SU-DHL-6 (cell line): Measurements from ENCODE around the gene TOM1L2.

Experiments used
- H2AFZ ChIP-seq: fragments of 200-600 bp; sonication (generic); 2 replicates; pipeline ENCODE4 v1.6.1; 2014; ENCODE audit warnings: low read depth, mild to moderate bottlenecking, moderate library complexity, mixed read lengths, antibody characterized with exemption, low read length; ENCODE audit not compliant: severe bottlenecking
- H3F3A ChIP-seq: fragments of 200-600 bp; shearing (Covaris generic); 2 replicates; pipeline ENCODE4 v1.6.0; 2016; ENCODE audit warnings: antibody characterized with exemption, mild to moderate bottlenecking; ENCODE audit not compliant: insufficient read depth
- H3K27ac ChIP-seq: fragments of 200-600 bp; sonication (generic); 2 replicates; pipeline ENCODE4 v1.5.1; 2016; ENCODE audit warnings: low read depth, mild to moderate bottlenecking, low read length, moderate library complexity, mixed read lengths
- H3K27me3 ChIP-seq: fragments of 200-600 bp; sonication (generic), shearing (Covaris generic); 2 replicates; pipeline ENCODE4 v1.6.0; 2014; ENCODE audit warnings: mild to moderate bottlenecking, low read length
- H3K36me3 ChIP-seq: fragments of 200-600 bp; sonication (generic); 2 replicates; pipeline ENCODE4 v1.6.1; 2014; ENCODE audit warnings: mild to moderate bottlenecking, low read length, mixed read lengths
- H3K4me2 ChIP-seq: fragments of 300-600, 200-600 bp; shearing (Covaris generic), sonication (generic); 2 replicates; pipeline ENCODE4 v1.6.0; 2014; ENCODE audit warnings: low read length, low read depth, mild to moderate bottlenecking; ENCODE audit not compliant: poor library complexity, severe bottlenecking
- H3K4me3 ChIP-seq: fragments of 200-600 bp; sonication (generic); 2 replicates; pipeline ENCODE4 v1.5.1; 2014; ENCODE audit warnings: antibody characterized with exemption, low read length, mild to moderate bottlenecking, mixed read lengths; ENCODE audit not compliant: insufficient read depth, poor library complexity, severe bottlenecking
- H3K79me2 ChIP-seq: fragments of 200-600 bp; sonication (generic); 2 replicates; pipeline ENCODE4 v1.6.1; 2014; ENCODE audit warnings: mild to moderate bottlenecking, low read length, moderate library complexity; ENCODE audit not compliant: insufficient read depth
- H3K9ac ChIP-seq: fragments of 200-600 bp; sonication (generic); 2 replicates; pipeline ENCODE4 v1.7.0; 2014; ENCODE audit warnings: mild to moderate bottlenecking, low read length
- H3K9me2 ChIP-seq: fragments of 200-600 bp; sonication (generic); replicated peaks from 2 replicates; pipeline ENCODE4 v1.6.1; 2014; ENCODE audit warnings: low read length; ENCODE audit not compliant: insufficient read depth
- H3K9me3 ChIP-seq: fragments of 200-600 bp; sonication (generic); 2 replicates; pipeline ENCODE4 v1.6.1; 2014; ENCODE audit warnings: low read length, mixed read lengths; ENCODE audit not compliant: insufficient read depth
- H4K20me1 ChIP-seq: fragments of 200-600 bp; sonication (generic); 2 replicates; pipeline ENCODE4 v1.6.1; 2014; ENCODE audit warnings: low read depth, mild to moderate bottlenecking, antibody characterized with exemption, low read length, moderate library complexity, mixed read lengths
- EZH2phosphoT487 ChIP-seq: fragments of 200-600 bp; sonication (generic), shearing (Covaris generic); conservative IDR thresholded peaks from 2 replicates; pipeline ENCODE4 v1.6.1; 2018; ENCODE audit warnings: mild to moderate bottlenecking, antibody characterized with exemption, low read length, moderate library complexity, mixed read lengths
- TF ChIP-seq, protein P1 (sequence below): fragments of 200-600 bp; sonication (generic); IDR thresholded peaks from one replicate; pipeline ENCODE4 v1.5.1; 2017; ENCODE audit warnings: antibody characterized with exemption, mild to moderate bottlenecking, low read length, moderate library complexity; ENCODE audit not compliant: insufficient read depth, poor library complexity, severe bottlenecking

Gene TOM1L2

DNA sequence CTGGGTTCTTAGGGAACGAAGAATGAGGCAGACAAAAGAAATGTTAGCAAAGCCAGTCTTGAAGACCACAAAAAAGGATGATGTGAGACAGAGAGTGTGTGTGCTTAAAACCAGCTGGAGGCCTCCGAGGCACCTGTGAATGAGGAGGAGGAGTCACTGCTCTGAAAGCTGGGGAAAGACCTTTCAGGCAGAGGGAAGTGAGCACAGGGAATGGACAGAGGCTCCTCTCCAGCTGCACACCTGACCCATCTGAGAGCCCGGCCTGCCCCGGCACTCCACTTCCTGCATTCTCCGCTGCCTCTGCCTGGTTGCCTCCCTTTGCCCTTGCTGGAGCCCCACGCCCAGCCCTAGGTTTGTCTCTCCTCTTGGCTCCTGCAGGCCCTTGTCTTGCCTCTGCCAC lies 80.2 kb downstream of the TOM1L2 start:
- Histone ChIP-seq H3K9me2 (no peaks in the 10 kb centered on the region), H3K9ac (no peak overlapping the region), H4K20me1 (no peaks in the 10 kb centered on the region), H3F3A (no peaks in the 10 kb centered on the region), H3K9me3 (no peaks in the 10 kb centered on the region), H3K4me2 (no peak overlapping the region), H3K4me3 (no peak overlapping the region), H3K27ac (no peak overlapping the region), H3K27me3 (no peaks in the 10 kb centered on the region), H3K36me3 (no peaks in the 10 kb centered on the region), H3K79me2 (no peaks in the 10 kb centered on the region), H2AFZ (no peak overlapping the region)
- TF ChIP-seq, protein P1, sequence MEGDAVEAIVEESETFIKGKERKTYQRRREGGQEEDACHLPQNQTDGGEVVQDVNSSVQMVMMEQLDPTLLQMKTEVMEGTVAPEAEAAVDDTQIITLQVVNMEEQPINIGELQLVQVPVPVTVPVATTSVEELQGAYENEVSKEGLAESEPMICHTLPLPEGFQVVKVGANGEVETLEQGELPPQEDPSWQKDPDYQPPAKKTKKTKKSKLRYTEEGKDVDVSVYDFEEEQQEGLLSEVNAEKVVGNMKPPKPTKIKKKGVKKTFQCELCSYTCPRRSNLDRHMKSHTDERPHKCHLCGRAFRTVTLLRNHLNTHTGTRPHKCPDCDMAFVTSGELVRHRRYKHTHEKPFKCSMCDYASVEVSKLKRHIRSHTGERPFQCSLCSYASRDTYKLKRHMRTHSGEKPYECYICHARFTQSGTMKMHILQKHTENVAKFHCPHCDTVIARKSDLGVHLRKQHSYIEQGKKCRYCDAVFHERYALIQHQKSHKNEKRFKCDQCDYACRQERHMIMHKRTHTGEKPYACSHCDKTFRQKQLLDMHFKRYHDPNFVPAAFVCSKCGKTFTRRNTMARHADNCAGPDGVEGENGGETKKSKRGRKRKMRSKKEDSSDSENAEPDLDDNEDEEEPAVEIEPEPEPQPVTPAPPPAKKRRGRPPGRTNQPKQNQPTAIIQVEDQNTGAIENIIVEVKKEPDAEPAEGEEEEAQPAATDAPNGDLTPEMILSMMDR, result no peak
- TF ChIP-seq EZH2phosphoT487, result no peak

DNA sequence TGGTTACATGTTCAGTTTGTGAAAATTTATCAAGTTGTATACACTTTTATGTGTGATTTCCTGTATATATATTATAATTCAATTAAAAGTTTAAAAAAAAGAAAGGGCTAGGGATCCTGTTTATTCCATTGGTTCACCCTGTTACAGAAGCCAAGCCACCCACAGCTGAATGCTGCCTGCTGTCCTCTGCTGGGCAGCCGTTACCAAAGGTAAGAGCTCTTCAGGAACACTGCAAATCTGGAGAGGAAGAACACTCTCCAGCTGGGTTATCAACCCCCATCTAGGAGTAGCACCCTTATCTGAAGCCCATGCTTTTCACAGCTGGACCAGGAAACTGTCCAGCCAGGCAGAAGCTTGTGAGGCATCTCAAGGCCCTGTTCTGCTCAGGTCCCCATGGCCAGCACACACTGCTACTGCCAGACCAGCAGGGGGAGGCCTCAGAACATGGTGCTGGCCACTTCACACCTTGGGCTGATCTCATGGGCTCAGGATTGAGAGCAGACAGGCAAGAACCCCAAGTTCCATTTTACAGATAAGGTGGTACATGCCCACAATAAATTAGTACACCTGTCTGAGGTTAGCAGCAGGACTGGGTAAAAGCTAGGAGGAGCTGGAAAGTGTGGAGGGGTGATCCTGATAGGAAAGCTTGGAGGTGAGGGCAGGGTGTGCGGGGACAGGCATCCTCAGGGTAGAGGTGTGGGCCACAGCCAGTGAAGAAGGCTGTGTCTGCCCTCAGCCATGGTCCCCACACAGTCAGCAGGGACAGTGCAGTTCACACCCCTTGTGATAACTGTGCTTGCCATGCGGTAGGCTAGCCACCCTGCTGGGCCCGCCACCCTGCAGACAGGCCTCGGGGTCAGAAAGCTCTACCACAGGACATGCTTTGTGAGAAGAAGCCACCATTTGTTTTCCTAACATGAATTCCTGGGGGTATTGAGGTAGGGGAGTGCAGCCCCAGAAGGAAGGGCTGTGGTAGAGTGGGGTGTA lies 81.1 kb downstream of the TOM1L2 start:
- Histone ChIP-seq H3K36me3 (no peaks in the 10 kb centered on the region), H2AFZ (no peak overlapping the region), H3K4me2 (no peak overlapping the region), H4K20me1 (no peaks in the 10 kb centered on the region), H3K27ac (no peak overlapping the region), H3K79me2 (no peaks in the 10 kb centered on the region), H3K27me3 (no peaks in the 10 kb centered on the region), H3K9me2 (no peaks in the 10 kb centered on the region), H3K9ac (no peak overlapping the region), H3K4me3 (no peak overlapping the region), H3F3A (no peaks in the 10 kb centered on the region), H3K9me3 (no peaks in the 10 kb centered on the region)
- TF ChIP-seq, protein P1, result peak; percentile 11
- TF ChIP-seq EZH2phosphoT487, result no peak

DNA sequence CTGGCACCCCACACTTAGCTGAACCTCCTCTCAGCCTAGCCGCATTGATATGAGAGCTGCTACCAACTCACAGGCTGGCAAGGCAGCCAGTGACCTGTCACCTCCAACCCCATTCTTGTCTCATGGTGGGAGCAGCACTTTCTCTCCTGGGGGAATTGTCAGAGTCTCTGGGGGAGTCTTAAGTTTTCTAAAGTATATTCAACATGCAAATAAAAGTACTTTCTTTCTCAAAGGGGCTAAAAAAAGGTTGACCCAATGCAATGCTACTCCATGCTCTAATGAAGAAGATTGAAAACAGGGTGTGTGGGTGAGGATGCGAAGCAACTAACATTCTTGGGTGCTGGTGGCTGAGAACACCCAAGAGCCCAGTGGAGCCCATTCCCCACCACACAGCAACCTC lies 82.3 kb downstream of the TOM1L2 start:
- Histone ChIP-seq H3K79me2 (no peaks in the 10 kb centered on the region), H3K4me2 (no peak overlapping the region), H3K9me2 (no peaks in the 10 kb centered on the region), H4K20me1 (no peaks in the 10 kb centered on the region), H3K27me3 (no peaks in the 10 kb centered on the region), H3K4me3 (no peak overlapping the region), H3F3A (no peaks in the 10 kb centered on the region), H3K27ac (no peak overlapping the region), H3K9me3 (no peaks in the 10 kb centered on the region), H2AFZ (no peak overlapping the region), H3K36me3 (no peaks in the 10 kb centered on the region), H3K9ac (no peak overlapping the region)
- TF ChIP-seq, protein P1, result no peak
- no peak for TF ChIP-seq EZH2phosphoT487
